LNCaP clone FGC (cell line): ENCODE results near the gene TMPRSS2.

Source experiments
- DNase-seq: peaks from one replicate; pipeline ENCODE4 v3.0.0-alpha.2; 2011; ENCODE audit warnings: low read depth
- H3K4me3 ChIP-seq: 2 replicates; pipeline ENCODE4 v1.5.1; 2011; ENCODE audit warnings: mild to moderate bottlenecking, low read depth, low read length, control low read depth
- CTCF ChIP-seq: IDR thresholded peaks from 2 replicates; pipeline ENCODE4 v1.5.1; 2012; ENCODE audit warnings: mild to moderate bottlenecking; ENCODE audit not compliant: control insufficient read depth, insufficient read depth; ENCODE audit errors: extremely low read depth

TMPRSS2 gene

GRCh38 chr21:41507521-41508414, at the start of gene TMPRSS2:
TMPRSS2 (minus strand) TSS chr21:41508158; CDS start chr21:41498133, 10,025 bp downstream.
- no peak for DNase-seq
- peak within 1 kb of the TSS; percentile 81 for H3K4me3 ChIP-seq

GRCh38 chr21:41555057-41555456, 47.1 kb upstream of the TMPRSS2 start:
- no peak overlapping the region for H3K4me3 ChIP-seq
- DNase-seq = no peak
- no peak for TF ChIP-seq CTCF

More at GRCh38 chr21:41507521-41508414, at the start of gene TMPRSS2:
- no peak for TF ChIP-seq CTCF

- no peak overlapping the region for H3K4me3 ChIP-seq
- DNase-seq = no peak
- no peak for TF ChIP-seq CTCF
These were observed 44.3 kb upstream of the TMPRSS2 start for GRCh38 chr21:41552254-41552653.

- TF ChIP-seq CTCF = no peak
- no peak for DNase-seq
- no peak overlapping the region for H3K4me3 ChIP-seq
These were observed 40.8 kb upstream of the TMPRSS2 start for GRCh38 chr21:41548781-41549180.

GRCh38 chr21:41547111-41547510, 39.2 kb upstream of the TMPRSS2 start:
- H3K4me3 ChIP-seq = no peak overlapping the region
- no peak for TF ChIP-seq CTCF
- DNase-seq = no peak

GRCh38 chr21:41545500-41546359, 37.8 kb upstream of the TMPRSS2 start:
- DNase-seq = no peak
- no peak for TF ChIP-seq CTCF
- no peak overlapping the region for H3K4me3 ChIP-seq
